Activated T-cell treated with anti-CD3 and anti-CD28 coated beads for 48 hours (primary cell): ENCODE measurements around the gene MKNK1.

Experiments used
- DNase-seq: peaks from one replicate; pipeline ENCODE4 v3.0.0-alpha.2; 2020; ENCODE audit warnings: low read depth

Gene MKNK1

GRCh38 chr1:46522184-46522968 lies 81.7 kb downstream of the MKNK1 start:
- peak; percentile 30 for DNase-seq

- DNase-seq, result no peak
These were observed 82.7 kb downstream of the MKNK1 start for GRCh38 chr1:46521414-46521813.

DNA sequence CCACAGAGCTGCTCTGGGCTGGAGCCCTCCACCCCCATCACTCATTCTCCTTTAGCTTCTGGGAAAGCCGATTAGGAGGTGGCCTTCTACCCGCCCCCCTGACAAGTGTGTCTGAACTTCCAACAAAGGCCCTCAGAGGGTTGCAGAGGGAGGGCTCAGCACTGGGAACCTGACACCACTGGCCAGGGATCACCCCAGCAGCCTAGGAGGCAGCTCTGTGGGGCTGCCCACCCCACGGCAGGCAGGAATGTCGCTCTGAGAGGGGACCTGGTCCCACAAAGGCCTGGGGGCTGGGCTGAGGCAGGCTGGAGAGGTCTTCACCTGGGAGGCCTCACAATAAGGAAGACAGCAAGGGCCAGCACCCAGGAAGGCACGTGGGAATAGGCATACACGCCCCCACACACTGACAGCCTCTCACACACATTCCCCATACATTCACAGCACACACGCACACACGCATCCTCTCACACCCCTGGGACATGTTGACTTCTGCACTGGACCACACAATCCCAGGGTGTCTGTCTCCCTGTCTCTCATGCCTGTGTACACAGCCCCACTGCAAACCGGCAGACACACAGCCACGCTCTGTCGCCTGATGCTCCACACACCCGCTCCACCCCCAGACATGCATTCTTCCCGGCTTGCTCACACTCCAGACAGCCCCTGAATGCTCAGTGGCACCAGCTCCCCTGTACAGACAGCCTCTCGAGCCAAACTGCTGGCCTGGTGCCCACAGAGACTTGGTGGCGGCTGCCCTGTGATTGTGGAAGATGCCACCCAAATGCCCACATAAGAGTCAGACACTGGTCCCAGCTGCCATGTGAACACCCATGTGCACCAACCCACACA lies 83.8 kb downstream of the MKNK1 start:
- no peak for DNase-seq

GRCh38 chr1:46519209-46519608 lies 84.9 kb downstream of the MKNK1 start:
- no peak for DNase-seq

GRCh38 chr1:46517932-46518498 lies 86.1 kb downstream of the MKNK1 start:
- no peak for DNase-seq

DNA sequence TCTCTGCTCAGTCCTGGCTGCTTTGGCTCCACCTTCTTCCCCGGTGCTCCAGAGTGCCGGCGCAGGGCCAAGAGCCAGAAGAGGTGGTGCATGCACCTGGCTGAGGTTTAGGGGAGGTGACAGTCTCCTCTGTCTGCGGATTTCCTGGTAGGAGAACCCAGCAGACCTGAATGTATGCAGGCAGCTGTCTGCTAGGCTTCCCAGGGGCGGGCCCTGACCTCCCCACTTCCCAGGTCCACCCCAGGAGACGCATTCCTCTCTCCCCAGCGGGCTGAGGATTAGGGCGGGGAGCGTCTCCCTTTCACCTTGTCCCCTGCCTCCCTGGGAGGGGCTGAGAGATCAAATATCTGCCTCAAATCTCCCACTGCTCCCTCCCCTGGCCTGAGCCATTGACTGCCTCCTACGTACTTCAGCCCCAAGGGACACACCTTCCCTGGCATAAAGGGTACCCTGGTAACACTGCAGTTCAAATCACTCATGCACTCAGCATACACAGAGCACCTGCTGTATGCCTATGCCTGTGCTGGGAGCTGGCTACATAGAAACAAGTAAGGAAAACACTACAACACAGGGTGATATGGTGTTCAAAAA lies 87.0 kb downstream of the MKNK1 start:
- DNase-seq, result no peak

DNA sequence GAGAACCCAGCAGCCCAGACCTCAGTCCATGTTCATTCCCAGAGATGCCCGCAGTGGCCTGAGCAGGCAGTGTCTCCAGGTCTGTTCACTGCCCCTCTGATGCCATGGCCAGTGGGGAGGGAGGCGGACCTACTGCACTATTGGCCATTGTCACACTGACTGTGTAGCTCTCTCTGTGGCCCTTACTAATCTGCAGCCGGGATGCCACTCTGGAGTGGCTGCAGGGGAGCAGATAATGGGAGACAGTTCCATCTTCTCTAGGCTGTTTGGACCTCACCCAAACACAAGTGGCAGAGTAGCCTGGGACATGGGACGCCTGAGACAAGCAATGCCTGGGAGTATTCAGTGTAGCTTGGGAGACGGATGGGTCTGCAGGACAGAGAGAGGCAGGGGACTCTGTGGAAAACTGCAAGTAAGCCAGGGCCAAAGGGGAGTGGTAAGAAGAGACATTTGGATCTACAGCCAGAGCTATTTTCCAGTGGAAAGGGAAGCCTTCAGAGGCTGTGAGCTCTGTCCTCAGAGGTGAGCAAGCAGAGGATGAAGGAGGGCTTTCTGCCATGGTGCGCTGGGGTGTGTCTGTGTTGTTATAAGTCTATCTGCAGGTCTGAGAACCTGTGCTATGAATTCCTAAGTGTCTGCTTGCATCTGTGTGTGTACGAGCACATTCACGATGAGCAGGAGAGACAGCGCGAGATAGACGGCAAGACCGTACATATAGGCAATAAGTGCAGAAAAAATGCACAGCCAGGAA lies 87.7 kb downstream of the MKNK1 start:
- no peak for DNase-seq

DNA sequence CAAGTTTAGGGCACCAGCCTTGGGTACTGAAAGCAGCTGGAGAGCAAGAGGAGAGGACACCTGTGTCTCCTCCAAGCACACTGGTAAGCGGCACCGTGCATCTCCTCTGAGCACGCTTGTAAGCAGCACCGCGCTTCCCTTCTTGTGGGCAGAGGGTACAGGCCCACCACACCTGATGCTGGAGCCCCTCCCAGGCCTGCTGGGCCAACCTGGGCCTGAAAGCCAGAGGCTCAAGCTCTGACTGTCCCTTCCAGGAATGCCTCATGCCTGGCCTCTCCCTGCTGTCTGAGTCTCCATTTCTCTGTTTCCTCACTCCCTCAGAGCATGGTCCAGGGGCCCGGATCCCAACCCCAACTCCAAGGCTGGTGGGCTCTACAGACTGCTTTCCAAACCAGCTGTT lies 88.5 kb downstream of the MKNK1 start:
- DNase-seq, result no peak

DNA sequence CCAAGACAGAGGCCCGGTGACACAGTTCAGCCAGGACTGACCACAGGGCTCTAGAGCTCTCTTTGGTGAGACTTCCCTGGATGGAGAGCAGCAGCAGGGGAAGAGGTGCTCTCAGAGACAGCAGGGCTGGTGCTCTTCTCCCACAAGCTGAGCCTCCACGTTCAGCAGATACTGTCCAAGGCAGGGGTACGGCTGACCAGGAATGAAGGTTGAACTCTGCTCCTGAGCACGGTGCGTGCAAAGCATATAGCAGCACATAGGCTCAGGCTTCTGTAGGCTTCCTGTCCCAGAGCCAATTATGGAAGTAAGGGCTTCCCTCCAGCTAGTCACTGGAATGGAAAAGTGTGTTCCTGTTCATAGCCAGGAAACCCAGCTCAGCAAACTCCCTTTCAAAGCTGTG lies 90.5 kb downstream of the MKNK1 start:
- no peak for DNase-seq

- no peak for DNase-seq
These were observed 91.3 kb downstream of the MKNK1 start for GRCh38 chr1:46512792-46513190.

DNA sequence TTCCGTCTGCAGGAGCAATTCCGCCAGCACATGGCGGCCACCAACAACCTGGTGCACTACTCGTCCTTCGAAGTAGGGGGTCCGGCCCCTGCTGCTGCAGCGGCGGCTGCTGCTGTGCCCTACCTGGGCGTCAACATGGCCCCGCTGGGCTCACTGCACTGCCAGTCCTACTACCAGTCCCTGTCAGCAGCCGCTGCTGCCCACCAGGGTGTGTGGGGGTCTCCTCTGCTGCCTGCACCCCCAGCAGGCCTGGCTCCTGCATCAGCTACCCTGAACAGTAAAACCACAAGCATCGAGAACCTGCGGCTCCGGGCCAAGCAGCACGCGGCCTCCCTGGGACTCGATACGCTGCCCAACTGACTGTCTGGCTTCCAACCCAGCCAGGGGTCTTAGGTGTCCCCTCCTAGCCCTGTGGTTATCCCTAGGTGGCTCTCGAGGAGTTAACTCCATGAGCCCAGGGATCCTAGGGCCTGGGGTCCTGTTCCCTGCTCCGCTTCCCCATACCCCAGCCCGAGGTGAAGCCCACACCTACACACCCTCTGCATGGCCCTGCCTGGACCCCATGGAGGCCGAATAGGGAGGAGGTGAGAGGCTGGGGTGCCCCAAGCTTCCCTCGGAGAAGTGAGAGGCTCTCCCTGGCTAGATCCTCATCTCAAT lies 91.8 kb downstream of the MKNK1 start:
- DNase-seq, result no peak

DNA sequence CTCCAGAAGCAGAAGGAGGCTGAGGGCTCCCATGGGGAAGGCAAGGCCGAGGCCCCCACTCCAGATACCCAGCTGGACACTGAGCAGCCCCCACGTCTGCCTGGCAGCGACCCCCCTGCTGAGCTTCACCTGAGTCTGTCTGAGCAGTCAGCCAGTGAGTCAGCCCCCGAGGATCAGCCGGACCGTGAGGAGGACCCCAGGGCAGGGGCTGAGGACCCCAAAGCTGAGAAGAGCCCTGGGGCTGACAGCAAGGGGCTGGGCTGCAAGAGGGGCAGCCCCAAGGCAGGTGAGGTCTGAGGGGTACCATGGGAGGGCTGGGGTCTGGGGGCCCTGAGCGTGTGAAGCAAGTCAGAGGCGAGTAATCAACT lies 93.1 kb downstream of the MKNK1 start:
- no peak for DNase-seq

DNA sequence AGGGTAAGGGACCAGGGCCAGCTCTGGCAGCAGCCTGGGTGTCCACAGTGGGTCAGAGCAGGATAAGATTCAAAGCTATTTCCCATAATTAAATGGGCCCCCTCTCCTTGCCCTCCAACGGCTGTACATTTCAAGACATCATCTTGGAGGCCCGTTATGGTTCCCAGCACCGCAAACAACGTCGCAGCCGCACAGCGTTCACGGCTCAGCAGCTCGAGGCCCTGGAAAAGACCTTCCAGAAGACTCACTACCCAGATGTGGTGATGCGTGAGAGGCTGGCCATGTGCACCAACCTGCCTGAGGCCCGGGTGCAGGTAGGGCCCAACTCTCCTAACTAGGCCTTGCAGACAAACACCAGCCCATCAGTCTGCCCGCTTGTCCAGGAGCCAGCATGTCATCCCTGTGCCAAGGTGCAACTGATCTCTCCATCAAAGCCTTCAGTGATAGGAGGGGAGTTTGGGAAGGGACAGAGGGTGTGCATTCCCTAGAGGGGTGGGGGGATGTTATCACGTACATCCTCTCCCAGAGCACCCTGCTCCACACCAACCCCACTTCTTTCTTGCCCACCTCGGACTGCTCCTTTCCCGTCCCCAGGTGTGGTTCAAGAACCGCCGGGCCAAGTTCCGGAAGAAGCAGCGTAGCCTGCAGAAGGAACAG lies 93.6 kb downstream of the MKNK1 start:
- no peak for DNase-seq

GRCh38 chr1:46508757-46509156 lies 95.3 kb downstream of the MKNK1 start:
- no peak for DNase-seq
